ENCODE measurements around the gene AIP.

DNA sequence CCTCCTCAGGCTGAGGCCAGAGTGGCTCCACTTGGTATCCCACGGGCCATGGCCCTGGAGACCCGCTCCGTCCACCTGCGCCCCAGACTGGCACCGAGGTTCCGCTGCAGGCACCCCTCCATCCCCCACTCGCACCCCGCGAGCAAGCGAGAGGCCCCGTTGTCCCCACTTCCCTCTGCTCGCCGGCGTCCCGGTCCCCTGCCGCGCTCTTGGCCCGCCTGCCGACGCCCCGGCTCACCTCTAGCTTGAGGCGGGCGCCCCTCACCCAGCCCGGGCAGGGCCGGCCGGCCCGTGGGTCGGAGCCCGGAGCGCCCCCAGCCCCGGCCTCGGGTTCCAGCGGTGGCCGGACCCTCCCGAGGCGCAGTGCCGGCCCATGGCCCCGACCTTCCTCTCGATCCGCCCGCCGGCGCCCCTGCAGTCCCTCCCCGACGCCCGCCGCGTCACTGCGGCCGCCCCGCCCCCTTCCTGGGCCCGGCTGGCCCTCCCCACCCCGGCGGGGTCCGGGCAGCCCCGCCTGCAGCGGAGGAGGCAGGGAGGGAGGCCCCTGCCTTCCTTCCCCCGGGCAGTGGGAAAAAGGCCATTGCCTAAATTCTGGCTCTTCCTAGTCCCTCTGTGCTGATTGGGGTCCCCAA is 22.2 kb downstream of the AIP start, which contains the start of gene PITPNM1:
- TF ChIP-seq, protein P1, sequence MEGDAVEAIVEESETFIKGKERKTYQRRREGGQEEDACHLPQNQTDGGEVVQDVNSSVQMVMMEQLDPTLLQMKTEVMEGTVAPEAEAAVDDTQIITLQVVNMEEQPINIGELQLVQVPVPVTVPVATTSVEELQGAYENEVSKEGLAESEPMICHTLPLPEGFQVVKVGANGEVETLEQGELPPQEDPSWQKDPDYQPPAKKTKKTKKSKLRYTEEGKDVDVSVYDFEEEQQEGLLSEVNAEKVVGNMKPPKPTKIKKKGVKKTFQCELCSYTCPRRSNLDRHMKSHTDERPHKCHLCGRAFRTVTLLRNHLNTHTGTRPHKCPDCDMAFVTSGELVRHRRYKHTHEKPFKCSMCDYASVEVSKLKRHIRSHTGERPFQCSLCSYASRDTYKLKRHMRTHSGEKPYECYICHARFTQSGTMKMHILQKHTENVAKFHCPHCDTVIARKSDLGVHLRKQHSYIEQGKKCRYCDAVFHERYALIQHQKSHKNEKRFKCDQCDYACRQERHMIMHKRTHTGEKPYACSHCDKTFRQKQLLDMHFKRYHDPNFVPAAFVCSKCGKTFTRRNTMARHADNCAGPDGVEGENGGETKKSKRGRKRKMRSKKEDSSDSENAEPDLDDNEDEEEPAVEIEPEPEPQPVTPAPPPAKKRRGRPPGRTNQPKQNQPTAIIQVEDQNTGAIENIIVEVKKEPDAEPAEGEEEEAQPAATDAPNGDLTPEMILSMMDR (IDR thresholded peaks at IDR 0.05) = no peak
- peak; percentile 18 for TF ChIP-seq POLR2A (IDR thresholded peaks at IDR 0.05)

Data from ovary (tissue), 3 donors.